Coronary artery (tissue), 2 donors: ENCODE results near the gene ATG14.

Experiments used
- DNase-seq: peaks from one replicate; pipeline ENCODE4 v3.0.0-alpha.2; 2017; ENCODE audit warnings: low spot score
- H3K27ac ChIP-seq, 2 donors: fragments of 200-600 bp; sonication (generic); one replicate each; pipeline ENCODE4 v1.5.1; 2016 to 2019
- H3K4me3 ChIP-seq: fragments of 200-600 bp; sonication (generic); 2 replicates; pipeline ENCODE4 v1.5.1; 2016; ENCODE audit warnings: mild to moderate bottlenecking, moderate library complexity
- CTCF ChIP-seq: fragments of 200-600 bp; sonication (generic); IDR thresholded peaks from one replicate; pipeline ENCODE4 v1.5.1; 2019; ENCODE audit warnings: antibody characterized with exemption

ATG14 gene

DNA sequence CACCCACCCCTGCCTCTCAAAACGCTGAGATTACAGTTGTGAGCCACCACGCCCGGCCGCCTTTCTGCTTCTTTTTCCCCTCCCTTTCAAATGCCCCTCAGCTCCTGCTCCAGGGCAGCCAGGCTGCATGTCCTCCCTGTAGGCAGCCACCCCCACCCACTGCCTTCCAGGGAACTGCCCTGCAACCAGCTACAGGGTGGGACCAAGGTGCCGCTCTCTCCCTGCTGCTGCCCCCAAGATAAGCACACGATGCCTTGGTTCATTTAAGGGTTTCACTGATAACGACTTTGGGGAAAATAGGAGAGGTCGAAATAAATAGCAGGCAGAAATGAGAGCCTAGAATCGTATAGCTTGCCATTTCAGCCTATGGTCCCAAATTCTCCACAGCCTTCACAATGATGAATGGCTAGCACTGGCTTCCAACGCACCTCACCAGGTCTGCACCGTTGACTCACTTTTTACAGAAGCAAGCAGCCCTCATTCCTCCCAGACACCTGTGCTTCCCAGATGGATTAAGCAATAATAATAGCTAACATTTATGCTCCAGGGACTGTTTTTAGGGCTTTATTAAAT lies 40.7 kb downstream of the ATG14 start:
- no peak for TF ChIP-seq CTCF
- H3K4me3 ChIP-seq = no peak overlapping the region

DNA sequence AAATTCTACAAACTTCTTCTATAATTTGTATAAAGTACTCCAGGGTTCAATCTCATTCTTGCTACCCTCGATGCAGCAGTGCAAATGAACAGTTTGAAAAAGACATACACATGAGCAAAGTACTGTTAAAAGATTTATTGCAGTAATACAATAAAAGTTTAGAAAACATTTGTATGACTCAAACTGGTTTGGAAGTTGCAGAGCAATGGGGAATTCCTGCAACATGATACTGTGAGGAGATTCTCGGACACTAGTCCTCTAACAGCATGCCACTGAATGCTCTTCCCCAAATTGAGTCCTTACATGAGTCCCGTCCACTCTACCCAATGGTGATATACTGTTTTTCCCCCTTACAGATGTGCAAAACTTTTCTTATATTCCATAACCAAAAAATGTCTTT lies 45.4 kb downstream of the ATG14 start:
- H3K27ac ChIP-seq = no peak overlapping the region
- no peak for DNase-seq
- TF ChIP-seq CTCF = no peak
- H3K4me3 ChIP-seq = no peak overlapping the region

More for the DNA sequence above, 40.7 kb downstream of the ATG14 start:
- no peak for DNase-seq
- no peak overlapping the region for H3K27ac ChIP-seq

GRCh38 chr14:55361190-55361589 lies 50.4 kb downstream of the ATG14 start:
- Histone ChIP-seq H3K4me3 (no peak overlapping the region), H3K27ac (no peak overlapping the region)
- DNase-seq = no peak
- TF ChIP-seq CTCF = no peak

GRCh38 chr14:55359307-55359706 lies 52.3 kb downstream of the ATG14 start:
- H3K4me3 ChIP-seq = no peak overlapping the region
- H3K27ac ChIP-seq = no peak overlapping the region
- TF ChIP-seq CTCF = no peak
- no peak for DNase-seq

GRCh38 chr14:55356913-55357312 lies 54.7 kb downstream of the ATG14 start:
- no peak overlapping the region for H3K27ac ChIP-seq
- DNase-seq = no peak
- no peak for TF ChIP-seq CTCF
- H3K4me3 ChIP-seq = no peak overlapping the region

GRCh38 chr14:55355922-55356321 lies 55.7 kb downstream of the ATG14 start:
- no peak for DNase-seq
- no peak for TF ChIP-seq CTCF
- H3K27ac ChIP-seq = no peak overlapping the region
- H3K4me3 ChIP-seq = no peak overlapping the region

- TF ChIP-seq CTCF = no peak
- DNase-seq = no peak
- no peak overlapping the region for H3K4me3 ChIP-seq
- H3K27ac ChIP-seq = no peak overlapping the region
Observed at GRCh38 chr14:55354500-55354899, 57.1 kb downstream of the ATG14 start.
